Heart right ventricle (tissue), 16 donors: ENCODE data around the gene MC1R. TPM values are rescaled to one million over a fixed set of nuclear protein-coding genes. Genes with fewer than 3 reads are reported as not detected.
A peak's percentile ranks its signal among the peaks of the same experiment; 100 is the strongest.
"Not testable (repeated sequence)": the region's sequence is repeated elsewhere in the genome, so short reads cannot be mapped to it uniquely, and the experiment has no call there.

Experiments used
- ATAC-seq, 8 donors: fragments of 200-7000 bp; cut with Tn5 transposase; one replicate each; pipeline ENCODE4 v1.9.1; 2020; ENCODE audit warnings: mild to moderate bottlenecking in 8 of 8, moderate library complexity in 8 of 8, moderate number of reproducible peaks in 1 of 8
- DNase-seq, 2 donors: peaks; one replicate each; pipeline ENCODE4 v3.0.0-alpha.2; 2020
- H3K27ac ChIP-seq, 10 donors: fragments of 200-600 bp; sonication (generic) in 2 of 10; one replicate each; pipeline versions ENCODE4 v1.5.0 to v1.8.0; 2020 to 2022; ENCODE audit warnings: mild to moderate bottlenecking in 3 of 10
- H3K27me3 ChIP-seq, 7 donors: fragments of 200-600 bp; one replicate each; pipeline ENCODE4 v1.8.0; 2021 to 2022; ENCODE audit warnings: mild to moderate bottlenecking in 2 of 7
- H3K36me3 ChIP-seq, 9 donors: fragments of 200-600 bp; sonication (generic) in 1 of 9; one replicate each; pipeline versions ENCODE4 v1.5.0 to v1.8.0; 2020 to 2022; ENCODE audit warnings: mild to moderate bottlenecking in 2 of 9
- H3K4me1 ChIP-seq, 9 donors: fragments of 200-600 bp; sonication (generic) in 1 of 9; one replicate each; pipeline versions ENCODE4 v1.5.0 to v1.8.0; 2020 to 2022; ENCODE audit warnings: mild to moderate bottlenecking in 4 of 9
- H3K4me3 ChIP-seq, 10 donors: fragments of 200-600 bp; sonication (generic) in 2 of 10; one replicate each; pipeline versions ENCODE4 v1.5.0 to v1.8.0; 2020 to 2022; ENCODE audit warnings: mild to moderate bottlenecking in 7 of 10, moderate library complexity in 2 of 10
- H3K9me3 ChIP-seq, 11 donors: fragments of 200-600 bp in 10 of 11; sonication (generic) in 2 of 11; one replicate each; pipeline versions ENCODE4 v1.5.0 to v1.8.0; 2013 to 2022; ENCODE audit warnings: mild to moderate bottlenecking in 2 of 11, control low read depth in 1 of 11, moderate library complexity in 1 of 11
- WGBS, 2 donors: extraction: QIAGEN DNeasy Blood & Tissue Kit; methylation state at CpG; one replicate each; pipeline ENCODE4 v1.1.7; 2013; ENCODE audit warnings: inconsistent platforms in 1 of 2; 5-methylcytosine and 5-hydroxymethylcytosine counted together
- intact Hi-C, 10 donors: fragments of 100-400 bp; cut with DNase I; formaldehyde crosslinking; loops; one replicate each; pipeline versions ENCODE4 v1.11.1 to v1.14.2; 2022
- polyA plus RNA-seq, 2 donors: library from polyadenylated mRNA; stranded (reverse); fragments of 200-250 nt; gene quantifications; one replicate each; pipeline ENCODE4 v1.2.3, GENCODE V29; 2013
- total RNA-seq, 10 donors: library from RNA; stranded (reverse); fragmentation: NEBNext Ultra II Directional in 3 of 10; extraction: Animal tissue kit (Norgen Biotek cat#: 25700) in 3 of 10; gene quantifications; one replicate each; pipeline versions ENCODE4 v1.2.1 to v1.2.4, GENCODE V29; 2021 to 2023
- TF ChIP-seq, protein P1 (sequence below), 9 donors: fragments of 200-600 bp; sonication (generic) in 2 of 9; IDR thresholded peaks; one replicate each; pipeline versions ENCODE4 v1.5.0 to v1.8.0; 2021 to 2022; ENCODE audit warnings: antibody characterized with exemption in 9 of 9, mild to moderate bottlenecking in 5 of 9, moderate library complexity in 1 of 9
- donor health status: Arrhythmogenic right ventricular cardiomyopathy.
- donor health status: ischemic (EF 13 %, LVEDD 7.1; RV severe dilation, severe dysfunction).
- donor health status: healthy with polysubstance abuse.
- donor health status: DM: no; HTN: yes; CAD: no.
- donor health status: DM: no; HTN: no; CAD: no.
- donor health status: ischemic (EF 25% LVEDD 6.9; RV normal size, moderate dysfunction).
- donor health status: ischemic (EF 25% LVEDD 5.7; RV mildly dilated, moderate dysfunction).
- donor health status: healthy.
- donor health status: DM: yes; HTN: yes; CAD: no.
- donor health status: Ischemic cardiomyopathy.
- donor health status: ischemic (EF 35%, LVEDD 5.7; RV mildly dilated, moderate dysfunction).
- donor health status: nonischemic (EF 11% LVEDD 7.7; RV severe dilation, severe dysfunction).
- donor health status: DM: yes; HTN: yes; CAD: no.
- donor health status: PGD.
- donor health status: ischemic (EF 29% LVEDD 5.4; RV normal size, mild dysfunction).
- donor health status: nonischemic (EF 23%, LVEDD 6.1; RV moderate dilation, normal function).

MC1R gene
- total and polyA plus RNA-seq, 12 donors: 0.64 to 4.5 (median 1.3) TPM

DNA sequence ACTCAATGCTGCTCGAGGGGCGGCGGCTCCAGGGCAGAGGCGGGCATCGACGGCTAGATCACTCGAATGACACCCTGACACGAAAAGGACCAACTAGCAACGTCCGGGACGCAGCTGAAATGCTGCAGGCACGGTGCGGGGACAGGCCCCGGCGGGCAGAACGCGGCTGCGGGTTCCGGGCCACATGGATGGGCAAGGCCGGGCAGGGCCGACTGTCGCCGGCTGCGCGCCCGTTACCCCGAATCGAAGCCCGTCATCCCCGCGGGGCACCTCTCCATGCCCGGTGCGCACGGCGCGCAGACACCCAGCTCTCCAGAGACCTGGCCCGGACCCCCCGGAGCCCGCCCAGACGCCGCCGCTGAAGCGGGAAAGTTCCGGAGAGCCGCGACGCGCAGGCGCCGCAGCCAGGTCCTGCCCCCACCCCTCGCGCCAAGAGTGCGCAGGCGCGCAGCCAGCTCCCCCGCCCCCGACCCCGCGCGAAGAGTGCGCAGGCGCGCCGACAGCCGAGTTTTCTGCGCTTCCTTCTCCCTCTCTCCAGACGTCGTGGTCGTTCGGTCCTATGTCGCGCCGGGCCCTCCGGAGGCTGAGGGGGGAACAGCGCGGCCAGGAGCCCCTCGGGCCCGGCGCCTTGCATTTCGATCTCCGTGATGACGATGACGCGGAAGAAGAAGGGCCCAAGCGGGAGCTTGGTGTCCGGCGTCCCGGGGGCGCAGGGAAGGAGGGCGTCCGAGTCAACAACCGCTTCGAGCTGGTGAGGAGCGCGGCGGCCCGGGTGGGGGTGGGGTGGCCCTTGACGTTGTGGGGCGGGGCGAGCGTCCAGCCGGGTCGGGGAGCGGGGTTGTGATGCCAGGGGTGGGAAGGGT is 45.3 kb upstream of the MC1R start, which contains the start of gene TCF25:
TCF25 (plus strand) TSS at position 484 of the 863 bp plus-strand sequence; CDS start at position 560, 76 bp downstream.
- intact Hi-C loops: loop anchor here in 2 of 10 donors (5.0 to 10.0 kb wide), 2 partner anchors 171 to 219 kb away; partner anchors contain the start of genes CHMP1A (in 1 of the 2), SPATA2L (in 1 of the 2) and SPATA33 (in 1 of the 2)
- peak; percentile 65 to 86 (median 80) for ATAC-seq

DNA sequence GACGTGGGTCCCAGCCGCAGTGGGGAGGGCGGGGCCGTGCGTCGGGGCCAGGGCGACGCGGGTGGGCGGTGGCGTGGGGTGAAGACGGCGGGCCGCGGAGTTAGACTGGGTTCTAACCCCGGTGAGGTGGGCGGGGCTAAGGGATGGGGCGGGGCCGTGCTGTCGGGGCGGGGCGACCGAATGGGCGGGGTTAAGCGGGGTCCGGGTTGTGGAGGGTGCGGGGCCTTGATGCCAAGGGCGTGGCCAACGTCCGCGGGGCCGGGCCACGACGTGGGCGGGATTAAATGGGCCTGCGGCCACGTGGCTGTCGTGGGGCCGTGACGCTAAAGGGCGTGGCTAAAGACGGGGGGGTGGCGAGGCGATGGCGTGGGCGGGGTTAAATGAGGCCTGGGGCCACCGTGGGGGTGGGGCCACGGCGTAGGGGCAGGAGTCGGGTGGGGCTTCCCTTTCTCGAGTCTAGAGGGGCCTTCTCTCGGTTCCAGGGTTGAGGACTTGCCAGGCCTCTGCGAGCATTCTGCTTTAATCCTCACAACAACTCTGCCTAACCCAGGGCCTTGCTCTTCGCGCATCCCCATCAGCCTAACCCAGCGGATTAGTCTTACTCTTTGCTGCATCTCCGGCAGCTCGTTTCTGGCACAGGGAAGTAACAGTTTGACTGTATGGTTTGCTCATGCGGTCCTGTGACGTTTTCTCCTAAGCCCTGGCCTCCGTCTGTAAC is 44.5 kb upstream of the MC1R start:
- peak overlapping the region; percentile 98 to 100 (median 99) for H3K27ac ChIP-seq
- ATAC-seq (peak; percentile 92 to 95 (median 94)), DNase-seq (peak; percentile 95 to 97)
- TF ChIP-seq, protein P1, sequence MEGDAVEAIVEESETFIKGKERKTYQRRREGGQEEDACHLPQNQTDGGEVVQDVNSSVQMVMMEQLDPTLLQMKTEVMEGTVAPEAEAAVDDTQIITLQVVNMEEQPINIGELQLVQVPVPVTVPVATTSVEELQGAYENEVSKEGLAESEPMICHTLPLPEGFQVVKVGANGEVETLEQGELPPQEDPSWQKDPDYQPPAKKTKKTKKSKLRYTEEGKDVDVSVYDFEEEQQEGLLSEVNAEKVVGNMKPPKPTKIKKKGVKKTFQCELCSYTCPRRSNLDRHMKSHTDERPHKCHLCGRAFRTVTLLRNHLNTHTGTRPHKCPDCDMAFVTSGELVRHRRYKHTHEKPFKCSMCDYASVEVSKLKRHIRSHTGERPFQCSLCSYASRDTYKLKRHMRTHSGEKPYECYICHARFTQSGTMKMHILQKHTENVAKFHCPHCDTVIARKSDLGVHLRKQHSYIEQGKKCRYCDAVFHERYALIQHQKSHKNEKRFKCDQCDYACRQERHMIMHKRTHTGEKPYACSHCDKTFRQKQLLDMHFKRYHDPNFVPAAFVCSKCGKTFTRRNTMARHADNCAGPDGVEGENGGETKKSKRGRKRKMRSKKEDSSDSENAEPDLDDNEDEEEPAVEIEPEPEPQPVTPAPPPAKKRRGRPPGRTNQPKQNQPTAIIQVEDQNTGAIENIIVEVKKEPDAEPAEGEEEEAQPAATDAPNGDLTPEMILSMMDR (IDR thresholded peaks at IDR 0.05): no peak
- H3K9me3 ChIP-seq: no peaks in the 10 kb centered on the region
- peaks cover 3 to 29% (median 18%) of the 10 kb centered on the region in 9 donors for H3K4me1 ChIP-seq
- H3K36me3 ChIP-seq: peaks cover 0 to 45% (median 14%) of the 10 kb centered on the region in 9 donors
- intact Hi-C loops: loop anchor here in 2 of 10 donors (5.0 to 10.0 kb wide), 2 partner anchors 172 to 219 kb away; partner anchors contain the start of genes CHMP1A (in 1 of the 2), SPATA2L (in 1 of the 2) and SPATA33 (in 1 of the 2)
- WGBS, 2 donors: 2 to 6% methylated on average over 50 to 61 of the region's 61 CpGs
- peak overlapping the region; percentile 61 to 90 (median 83) for H3K4me3 ChIP-seq
- no peaks in the 10 kb centered on the region for H3K27me3 ChIP-seq

More for the DNA sequence above, 45.3 kb upstream of the MC1R start, which contains the start of gene TCF25:
- peak; percentile 83 to 87 for DNase-seq
- Histone ChIP-seq H3K9me3 (peaks cover 0 to 1% (median 0%) of the 10 kb centered on the region in 11 donors), H3K27ac (peak within 1 kb of the TSS; percentile 98 to 100 (median 99)), H3K4me1 (peaks cover 3 to 29% (median 18%) of the 10 kb centered on the region in 9 donors), H3K36me3 (peaks cover 0 to 37% (median 9%) of the 10 kb centered on the region in 9 donors), H3K4me3 (peak within 1 kb of the TSS; percentile 61 to 90 (median 83)), H3K27me3 (no peaks in the 10 kb centered on the region)
- TF ChIP-seq, protein P1 (IDR thresholded peaks at IDR 0.05): no peak
- WGBS, 2 donors: 1% methylated on average over 88 to 103 of the region's 104 CpGs

DNA sequence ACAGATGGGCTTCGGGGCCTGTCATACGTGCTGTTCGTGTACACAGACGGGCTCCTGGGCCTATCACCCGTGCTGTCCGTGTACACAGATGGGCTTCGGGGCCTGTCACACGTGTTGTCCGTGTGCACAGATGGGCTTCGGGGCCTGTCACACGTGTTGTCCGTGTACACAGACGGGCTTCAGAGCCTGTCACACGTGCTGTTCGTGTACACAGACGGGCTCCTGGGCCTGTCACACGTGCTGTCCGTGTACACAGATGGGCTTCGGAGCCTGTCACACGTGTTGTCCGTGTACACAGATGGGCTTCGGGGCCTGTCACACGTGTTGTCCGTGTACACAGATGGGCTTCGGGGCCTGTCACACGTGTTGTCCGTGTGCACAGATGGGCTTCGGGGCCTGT is 39.5 kb upstream of the MC1R start:
- WGBS, 2 donors: 97% methylated on average over 28 of the region's 28 CpGs
- H3K27me3 ChIP-seq, ATAC-seq, H3K4me3 ChIP-seq, DNase-seq, H3K9me3 ChIP-seq, H3K27ac ChIP-seq: not testable (repeated sequence)
- intact Hi-C loops: loop anchor here in 1 of 10 donors (10.0 kb wide), 1 partner anchor 224 kb away; the partner anchor contains the start of genes CHMP1A and SPATA33
- peaks cover 3 to 22% (median 9%) of the 10 kb centered on the region in 9 donors for H3K4me1 ChIP-seq
- peaks cover 0 to 90% (median 36%) of the 10 kb centered on the region in 9 donors for H3K36me3 ChIP-seq

DNA sequence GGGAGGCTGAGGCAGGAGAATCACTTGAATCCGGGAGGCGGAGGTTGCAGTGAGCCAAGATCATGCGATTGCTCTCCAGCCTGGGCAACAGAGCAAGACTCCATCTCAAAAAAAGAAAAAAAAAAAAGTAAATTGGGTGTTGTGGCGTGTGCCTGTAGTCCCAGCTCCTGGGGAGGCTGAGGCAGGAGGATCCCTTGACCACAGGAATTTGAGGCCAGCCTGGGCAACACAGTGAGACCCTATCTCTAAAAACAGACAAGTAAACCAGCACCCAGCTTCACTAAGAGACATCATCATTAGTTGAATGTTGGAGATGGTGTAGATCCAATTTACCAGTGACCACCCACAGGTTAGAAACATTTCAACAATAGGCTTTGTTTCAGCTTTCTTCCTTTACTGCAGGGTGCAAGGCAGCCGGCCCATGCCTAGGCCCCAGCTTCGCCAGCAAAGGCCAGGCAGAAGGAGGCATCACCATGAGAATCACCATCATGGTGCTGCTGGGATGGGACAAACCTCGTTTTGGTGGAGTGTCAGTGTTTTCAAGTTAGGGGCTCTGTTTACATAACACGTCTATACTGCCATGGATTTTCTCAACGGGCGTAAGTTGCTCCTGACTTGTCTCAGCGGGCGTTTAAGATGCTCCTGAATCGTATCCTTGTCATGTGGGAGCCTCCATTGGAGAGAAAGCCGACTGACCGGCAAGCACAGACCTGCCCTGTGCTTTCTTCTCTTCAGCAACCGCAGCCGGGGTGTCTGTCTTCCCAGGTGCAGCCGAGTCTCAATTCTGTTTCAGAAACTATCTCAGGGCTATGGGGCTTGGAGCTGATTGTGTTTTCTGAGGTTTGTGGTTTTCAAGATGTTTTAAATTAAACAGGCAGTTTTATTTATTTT is 37.9 kb upstream of the MC1R start:
- no peak for DNase-seq
- H3K36me3 ChIP-seq: peaks cover 0 to 93% (median 45%) of the 10 kb centered on the region in 9 donors
- 92 to 93% methylated on average over 18 of the region's 18 CpGs for WGBS, 2 donors

More for the DNA sequence above, 37.9 kb upstream of the MC1R start:
- H3K4me1 ChIP-seq: peaks cover 0 to 10% (median 0%) of the 10 kb centered on the region in 9 donors
- TF ChIP-seq, protein P1 (IDR thresholded peaks at IDR 0.05): no peak
- no peak overlapping the region for H3K4me3 ChIP-seq
- ATAC-seq: no peak
- no peaks in the 10 kb centered on the region for H3K9me3 ChIP-seq
- intact Hi-C loops: loop anchor here in 1 of 10 donors (10.0 kb wide), 1 partner anchor 74 kb away; no protein-coding TSS in a partner anchor
- no peak overlapping the region for H3K27ac ChIP-seq
- H3K27me3 ChIP-seq: no peaks in the 10 kb centered on the region
